Measurements from ENCODE around the gene BROX. TPM values are rescaled to one million over a fixed set of nuclear protein-coding genes. Genes with fewer than 3 reads are reported as not detected.

BROX gene
- total RNA-seq, 4 donors from 2014 or later = 74.2 to 102 (median 78.5) TPM

Other genes starting within 250 kb of the BROX start
- not detected for gene HHIPL2, start 164.5 kb upstream of the BROX start, total RNA-seq
- 1 to 10 TPM; 1.3 to 7.3 (median 2.2) TPM for gene TAF1A, start 122.6 kb upstream of the BROX start, total RNA-seq
- gene MIA3, start 94.5 kb upstream of the BROX start, total RNA-seq = 10 to 100 TPM; 25.1 to 57.5 (median 31.5) TPM
- gene AIDA, start 73 bp upstream of the BROX start, total RNA-seq = 10 to 100 TPM; 27.2 to 38.1 (median 30.2) TPM
- gene FAM177B, start 24.6 kb downstream of the BROX start, total RNA-seq = not detected
- 10 to 100 TPM in 1 of 4 donors, 1 to 10 TPM in 3; 5.8 to 12.0 (median 7.6) TPM for gene DISP1, start 102.5 kb downstream of the BROX start, total RNA-seq

Measured in lower leg skin (tissue), 4 donors.